ENCODE measurements around the gene IGFBP5. TPM values are rescaled to one million over a fixed set of nuclear protein-coding genes. Genes with fewer than 3 reads are reported as not detected.

The IGFBP5 gene
- total RNA-seq, 1 donor = 0.21 TPM

Other genes with a start within 250 kb of the IGFBP5 start
- gene RPL37A, start 196.7 kb downstream of the IGFBP5 start, total RNA-seq = 1,276 TPM
- 0.52 TPM for gene IGFBP2, start 62.1 kb downstream of the IGFBP5 start, total RNA-seq
- not detected for gene TNP1, start 164.5 kb upstream of the IGFBP5 start, total RNA-seq